Dendritic cell treated with granulocyte-macrophage colony-stimulating factor and Interleukin-4, amounts not matched to agents 40 ng/mL and 50 ng/mL, for 4 days (primary cell): ENCODE results near the gene CD109.

Experiments used
- H3K27ac Mint-ChIP-seq: one replicate; pipeline ENCODE4 v1.8.0; 2022; ENCODE audit warnings: mild to moderate bottlenecking, mixed read lengths
- H3K27me3 Mint-ChIP-seq: one replicate; pipeline ENCODE4 v1.8.0; 2022; ENCODE audit warnings: mild to moderate bottlenecking, mixed read lengths
- H3K36me3 Mint-ChIP-seq: one replicate; pipeline ENCODE4 v1.8.0; 2022; ENCODE audit warnings: low read depth, mixed read lengths
- H3K4me1 Mint-ChIP-seq: one replicate; pipeline ENCODE4 v1.8.0; 2022; ENCODE audit warnings: low read depth, mixed read lengths
- H3K4me3 Mint-ChIP-seq: one replicate; pipeline ENCODE4 v1.8.0; 2022; ENCODE audit warnings: mild to moderate bottlenecking, moderate library complexity, mixed read lengths
- H3K9me3 Mint-ChIP-seq: one replicate; pipeline ENCODE4 v1.8.0; 2022; ENCODE audit warnings: mixed read lengths
- intact Hi-C: fragments of 100-400 bp; cut with micrococcal nuclease; formaldehyde crosslinking; loops from one replicate; pipeline ENCODE4 v1.15.0; 2022

The CD109 gene

GRCh38 chr6:73747289-73747688 lies 51.3 kb downstream of the CD109 start:
- Mint-ChIP-seq H3K4me3 (no peak overlapping the region), H3K4me1 (peaks cover 14% of the 10 kb centered on the region), H3K36me3 (no peaks in the 10 kb centered on the region), H3K27ac (no peak overlapping the region), H3K27me3 (no peaks in the 10 kb centered on the region), H3K9me3 (no peaks in the 10 kb centered on the region)
- intact Hi-C loops: no loop called here

GRCh38 chr6:73752943-73753342 lies 56.9 kb downstream of the CD109 start:
- intact Hi-C loops: no loop called here
- H3K4me3 Mint-ChIP-seq: no peak overlapping the region
- no peaks in the 10 kb centered on the region for H3K4me1 Mint-ChIP-seq
- no peak overlapping the region for H3K27ac Mint-ChIP-seq
- H3K27me3 Mint-ChIP-seq: no peaks in the 10 kb centered on the region
- H3K36me3 Mint-ChIP-seq: no peaks in the 10 kb centered on the region
- no peaks in the 10 kb centered on the region for H3K9me3 Mint-ChIP-seq

DNA sequence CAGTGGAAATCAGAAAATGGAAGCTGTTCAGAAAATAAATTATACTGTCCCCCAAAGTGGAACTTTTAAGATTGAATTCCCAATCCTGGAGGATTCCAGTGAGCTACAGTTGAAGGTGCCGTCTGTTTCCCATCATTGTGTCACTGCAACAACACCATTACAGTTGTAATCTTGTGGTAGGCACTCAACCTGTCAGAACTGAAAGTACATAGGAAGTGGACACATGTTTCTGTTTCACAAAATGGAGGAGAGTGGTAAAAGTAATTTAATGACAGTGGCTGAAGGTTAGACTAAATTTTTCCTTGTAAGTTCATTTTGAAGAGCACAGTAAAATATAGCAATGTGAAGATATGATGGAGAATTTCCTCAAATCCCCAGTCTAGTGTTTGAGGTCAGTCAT lies 70.0 kb downstream of the CD109 start:
- H3K27me3 Mint-ChIP-seq: no peaks in the 10 kb centered on the region
- H3K27ac Mint-ChIP-seq: no peak overlapping the region
- peaks cover 10% of the 10 kb centered on the region for H3K4me1 Mint-ChIP-seq
- intact Hi-C loops: no loop called here
- H3K4me3 Mint-ChIP-seq: no peak overlapping the region
- H3K36me3 Mint-ChIP-seq: peaks cover 22% of the 10 kb centered on the region
- no peaks in the 10 kb centered on the region for H3K9me3 Mint-ChIP-seq

DNA sequence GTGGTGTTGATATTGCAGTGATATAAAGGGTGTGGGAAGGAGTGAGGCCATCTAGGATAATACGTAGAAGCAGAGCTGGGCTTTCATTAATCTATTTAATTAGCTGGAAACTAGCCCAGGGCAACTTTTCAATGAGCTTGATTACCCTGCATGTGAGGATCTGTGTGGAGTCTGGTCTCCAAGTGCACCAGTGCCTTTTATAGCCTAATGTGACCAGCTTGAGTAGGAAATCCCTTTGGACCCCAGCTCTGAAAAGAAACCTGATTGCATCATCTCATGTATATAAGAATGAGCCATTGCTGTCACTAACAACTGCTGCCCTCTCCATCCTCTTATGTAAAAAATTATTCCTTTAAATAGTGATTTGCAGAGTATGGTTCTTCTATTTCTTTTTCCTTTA lies 72.6 kb downstream of the CD109 start:
- H3K9me3 Mint-ChIP-seq: no peaks in the 10 kb centered on the region
- no peak overlapping the region for H3K27ac Mint-ChIP-seq
- no peak overlapping the region for H3K4me3 Mint-ChIP-seq
- intact Hi-C loops: no loop called here
- H3K36me3 Mint-ChIP-seq: peaks cover 22% of the 10 kb centered on the region
- no peaks in the 10 kb centered on the region for H3K27me3 Mint-ChIP-seq
- peaks cover 12% of the 10 kb centered on the region for H3K4me1 Mint-ChIP-seq

DNA sequence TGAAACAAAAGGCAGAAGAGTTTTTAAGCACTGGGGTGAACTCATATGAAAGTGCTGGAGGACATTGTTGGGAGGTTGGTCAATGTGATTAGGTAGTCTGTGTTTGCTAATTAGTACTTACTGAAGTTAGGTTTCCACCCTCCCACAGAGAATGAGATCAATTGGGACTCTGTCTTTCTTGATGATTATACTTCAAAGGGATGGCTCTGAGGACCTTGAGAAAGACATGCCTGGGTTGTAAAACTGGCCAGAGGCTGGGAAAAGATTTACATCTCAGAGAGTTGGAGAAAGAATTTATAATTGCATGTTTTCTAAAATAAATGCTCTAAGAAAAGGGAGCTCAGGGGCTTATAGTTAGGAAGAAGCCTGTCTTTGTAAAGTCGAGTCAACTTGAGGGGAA lies 74.0 kb downstream of the CD109 start:
- H3K4me3 Mint-ChIP-seq: no peak overlapping the region
- H3K9me3 Mint-ChIP-seq: no peaks in the 10 kb centered on the region
- no peaks in the 10 kb centered on the region for H3K27me3 Mint-ChIP-seq
- peaks cover 12% of the 10 kb centered on the region for H3K4me1 Mint-ChIP-seq
- intact Hi-C loops: no loop called here
- H3K36me3 Mint-ChIP-seq: peaks cover 11% of the 10 kb centered on the region
- H3K27ac Mint-ChIP-seq: no peak overlapping the region

- H3K36me3 Mint-ChIP-seq: no peaks in the 10 kb centered on the region
- H3K27ac Mint-ChIP-seq: no peak overlapping the region
- H3K4me1 Mint-ChIP-seq: peaks cover 5% of the 10 kb centered on the region
- H3K27me3 Mint-ChIP-seq: no peaks in the 10 kb centered on the region
- H3K4me3 Mint-ChIP-seq: no peak overlapping the region
- no peaks in the 10 kb centered on the region for H3K9me3 Mint-ChIP-seq
- intact Hi-C loops: no loop called here
Measured at GRCh38 chr6:73774311-73774774, 78.3 kb downstream of the CD109 start.

- Mint-ChIP-seq H3K4me1 (no peaks in the 10 kb centered on the region), H3K9me3 (no peaks in the 10 kb centered on the region), H3K27ac (no peak overlapping the region), H3K36me3 (peaks cover 12% of the 10 kb centered on the region), H3K4me3 (no peak overlapping the region), H3K27me3 (no peaks in the 10 kb centered on the region)
- intact Hi-C loops: no loop called here
Measured at GRCh38 chr6:73779943-73780342, 83.9 kb downstream of the CD109 start.

- Mint-ChIP-seq H3K4me1 (no peaks in the 10 kb centered on the region), H3K27ac (no peak overlapping the region), H3K27me3 (no peaks in the 10 kb centered on the region), H3K9me3 (no peaks in the 10 kb centered on the region), H3K4me3 (no peak overlapping the region), H3K36me3 (peaks cover 21% of the 10 kb centered on the region)
- intact Hi-C loops: no loop called here
Measured at GRCh38 chr6:73782911-73783310, 86.9 kb downstream of the CD109 start.

- H3K27me3 Mint-ChIP-seq: no peaks in the 10 kb centered on the region
- no peak overlapping the region for H3K27ac Mint-ChIP-seq
- H3K4me1 Mint-ChIP-seq: no peaks in the 10 kb centered on the region
- no peak overlapping the region for H3K4me3 Mint-ChIP-seq
- intact Hi-C loops: no loop called here
- H3K9me3 Mint-ChIP-seq: no peaks in the 10 kb centered on the region
- peaks cover 21% of the 10 kb centered on the region for H3K36me3 Mint-ChIP-seq
Measured at GRCh38 chr6:73784726-73785505, 88.9 kb downstream of the CD109 start.

GRCh38 chr6:73790574-73790973 lies 94.6 kb downstream of the CD109 start:
- no peak overlapping the region for H3K27ac Mint-ChIP-seq
- H3K36me3 Mint-ChIP-seq: peaks cover 11% of the 10 kb centered on the region
- no peaks in the 10 kb centered on the region for H3K9me3 Mint-ChIP-seq
- no peaks in the 10 kb centered on the region for H3K27me3 Mint-ChIP-seq
- no peaks in the 10 kb centered on the region for H3K4me1 Mint-ChIP-seq
- intact Hi-C loops: no loop called here
- H3K4me3 Mint-ChIP-seq: no peak overlapping the region

DNA sequence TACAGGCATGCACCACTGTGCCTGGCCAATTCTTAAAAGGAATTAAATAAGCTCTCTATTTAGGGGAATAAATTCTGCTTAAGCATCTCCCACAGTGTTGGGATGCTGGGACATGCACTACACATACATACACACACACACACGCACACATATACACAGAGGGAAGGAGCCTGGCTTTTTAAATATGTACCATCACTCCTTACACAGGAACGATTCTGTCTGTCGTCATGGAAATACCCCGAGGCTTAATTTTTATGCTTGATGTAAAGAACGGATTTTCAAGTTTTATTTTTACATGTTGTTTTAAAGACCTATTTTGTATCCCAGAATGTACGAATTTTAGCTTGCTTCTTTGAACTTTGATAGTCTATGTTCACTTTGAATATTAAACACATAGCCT lies 95.3 kb downstream of the CD109 start:
- no peak overlapping the region for H3K4me3 Mint-ChIP-seq
- H3K27me3 Mint-ChIP-seq: no peaks in the 10 kb centered on the region
- H3K36me3 Mint-ChIP-seq: peaks cover 6% of the 10 kb centered on the region
- no peaks in the 10 kb centered on the region for H3K4me1 Mint-ChIP-seq
- no peak overlapping the region for H3K27ac Mint-ChIP-seq
- H3K9me3 Mint-ChIP-seq: no peaks in the 10 kb centered on the region
- intact Hi-C loops: no loop called here

- H3K4me3 Mint-ChIP-seq: no peak overlapping the region
- H3K9me3 Mint-ChIP-seq: no peaks in the 10 kb centered on the region
- peaks cover 6% of the 10 kb centered on the region for H3K36me3 Mint-ChIP-seq
- no peak overlapping the region for H3K27ac Mint-ChIP-seq
- no peaks in the 10 kb centered on the region for H3K4me1 Mint-ChIP-seq
- intact Hi-C loops: no loop called here
- H3K27me3 Mint-ChIP-seq: no peaks in the 10 kb centered on the region
Measured at GRCh38 chr6:73792738-73793137, 96.7 kb downstream of the CD109 start.

- peaks cover 7% of the 10 kb centered on the region for H3K4me1 Mint-ChIP-seq
- no peak overlapping the region for H3K27ac Mint-ChIP-seq
- peaks cover 6% of the 10 kb centered on the region for H3K36me3 Mint-ChIP-seq
- no peak overlapping the region for H3K4me3 Mint-ChIP-seq
- intact Hi-C loops: no loop called here
- H3K9me3 Mint-ChIP-seq: no peaks in the 10 kb centered on the region
- no peaks in the 10 kb centered on the region for H3K27me3 Mint-ChIP-seq
Measured at GRCh38 chr6:73796881-73797280, 100.9 kb downstream of the CD109 start.

GRCh38 chr6:73797861-73798260 lies 101.9 kb downstream of the CD109 start:
- intact Hi-C loops: no loop called here
- no peaks in the 10 kb centered on the region for H3K27me3 Mint-ChIP-seq
- H3K9me3 Mint-ChIP-seq: no peaks in the 10 kb centered on the region
- no peak overlapping the region for H3K27ac Mint-ChIP-seq
- H3K4me1 Mint-ChIP-seq: peaks cover 7% of the 10 kb centered on the region
- peaks cover 2% of the 10 kb centered on the region for H3K36me3 Mint-ChIP-seq
- H3K4me3 Mint-ChIP-seq: no peak overlapping the region

DNA sequence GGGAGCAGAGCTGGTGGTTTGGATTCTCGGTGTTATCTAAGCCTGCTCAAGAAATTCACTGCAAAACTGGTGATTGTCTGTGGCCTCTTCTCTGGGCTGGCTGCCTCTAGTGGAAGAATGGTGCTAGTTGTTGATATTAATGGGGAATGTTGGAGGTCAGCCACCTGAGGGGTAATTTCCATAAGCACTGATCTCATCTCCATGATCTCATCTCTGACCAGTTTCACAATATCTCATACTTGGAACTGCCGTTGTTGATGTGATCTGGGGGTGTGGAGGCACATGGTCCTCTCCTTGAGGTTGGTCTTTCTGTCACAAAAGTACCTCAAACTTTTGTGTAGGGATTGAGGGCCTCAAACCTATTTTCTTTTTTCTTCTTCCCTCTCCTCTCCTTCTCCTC lies 102.6 kb downstream of the CD109 start:
- Mint-ChIP-seq H3K36me3 (no peaks in the 10 kb centered on the region), H3K27ac (no peak overlapping the region)

More for the DNA sequence above, 102.6 kb downstream of the CD109 start:
- no peak overlapping the region for H3K4me3 Mint-ChIP-seq
- H3K4me1 Mint-ChIP-seq: peaks cover 7% of the 10 kb centered on the region
- H3K9me3 Mint-ChIP-seq: no peaks in the 10 kb centered on the region
- no peaks in the 10 kb centered on the region for H3K27me3 Mint-ChIP-seq
- intact Hi-C loops: no loop called here
